HG03097 (cell line): Measurements from ENCODE around the gene HDDC2.

Source experiments
- ATAC-seq: cut with Tn5 transposase; IDR thresholded peaks from one replicate; pipeline ENCODE4 v1.9.1; 2021; ENCODE audit not compliant: unreplicated experiment, low FRiP score

HDDC2 gene

DNA sequence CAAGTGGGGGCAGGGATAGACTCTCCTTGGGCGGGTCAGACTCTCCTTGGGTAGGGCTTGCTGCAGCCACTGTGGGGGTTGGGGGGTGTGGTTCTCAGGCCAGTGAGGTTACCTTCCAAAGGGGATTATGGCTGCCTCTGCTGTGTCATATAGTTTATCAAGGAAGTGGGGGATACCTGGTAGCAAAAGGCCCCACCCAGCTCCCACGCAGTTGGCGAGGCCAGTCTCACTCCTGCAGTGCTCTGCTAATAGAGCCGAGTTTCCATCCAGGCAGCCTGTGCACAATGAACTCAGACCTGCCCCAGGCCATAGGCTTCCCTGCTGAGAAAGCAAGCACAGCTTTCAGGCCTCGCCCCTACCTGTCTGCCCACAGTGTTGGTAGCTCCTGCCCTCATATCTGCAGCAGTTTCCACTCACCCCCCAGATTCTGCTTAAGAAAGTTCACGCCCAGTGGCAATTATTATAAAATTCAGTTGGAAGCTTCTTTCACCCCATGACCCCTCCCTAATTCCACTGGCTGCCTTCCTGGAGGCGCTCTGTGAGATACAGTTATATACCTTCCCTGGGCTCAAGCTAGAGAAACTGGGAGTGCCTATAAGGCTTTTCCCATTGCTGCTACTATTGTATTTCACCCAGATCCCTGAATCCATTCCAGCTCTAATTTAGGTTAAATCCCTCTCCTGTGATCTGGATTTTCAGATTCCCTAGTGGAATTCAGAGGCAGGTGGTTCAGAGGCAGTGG is 56.1 kb downstream of the HDDC2 start:
- no peak for ATAC-seq

DNA sequence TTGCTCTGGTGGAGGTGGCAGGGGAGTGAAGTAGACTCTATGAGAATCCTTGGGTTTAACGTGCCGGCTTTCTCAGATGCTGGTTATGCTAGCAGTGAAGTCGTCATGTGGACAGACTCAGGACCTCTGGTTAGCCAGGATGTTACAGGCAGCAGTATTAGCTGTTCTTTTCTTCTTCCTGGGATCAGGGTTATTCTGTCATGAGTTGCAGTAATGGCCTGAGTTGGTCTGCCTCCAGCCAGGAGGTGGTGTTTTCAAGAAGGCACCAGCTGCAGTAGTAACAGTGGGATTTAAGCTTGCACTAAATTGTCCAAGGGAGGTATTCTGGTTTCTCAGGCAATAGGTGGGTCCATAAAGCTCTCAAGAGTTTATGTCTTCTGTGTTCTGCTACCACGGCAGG is 56.7 kb downstream of the HDDC2 start:
- ATAC-seq = no peak

DNA sequence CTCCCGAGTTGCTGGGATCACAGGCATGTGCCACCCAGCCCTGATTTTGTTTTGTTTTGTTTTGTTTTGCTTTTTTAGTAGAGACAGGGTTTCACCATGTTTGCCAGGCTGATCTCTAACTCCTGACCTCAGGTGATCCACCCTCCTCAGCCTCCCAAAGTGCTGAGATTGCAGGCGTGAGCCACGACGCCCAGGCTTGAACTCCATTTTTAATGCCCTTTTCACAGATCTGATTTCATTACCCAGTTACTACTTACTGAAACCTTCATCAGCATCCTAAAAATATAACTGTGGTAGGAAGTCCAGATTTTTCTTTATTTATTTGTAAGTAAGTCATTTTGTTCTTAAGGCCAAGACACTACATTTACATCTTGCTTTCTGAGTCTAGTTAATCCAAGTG is 64.0 kb downstream of the HDDC2 start:
- no peak for ATAC-seq

DNA sequence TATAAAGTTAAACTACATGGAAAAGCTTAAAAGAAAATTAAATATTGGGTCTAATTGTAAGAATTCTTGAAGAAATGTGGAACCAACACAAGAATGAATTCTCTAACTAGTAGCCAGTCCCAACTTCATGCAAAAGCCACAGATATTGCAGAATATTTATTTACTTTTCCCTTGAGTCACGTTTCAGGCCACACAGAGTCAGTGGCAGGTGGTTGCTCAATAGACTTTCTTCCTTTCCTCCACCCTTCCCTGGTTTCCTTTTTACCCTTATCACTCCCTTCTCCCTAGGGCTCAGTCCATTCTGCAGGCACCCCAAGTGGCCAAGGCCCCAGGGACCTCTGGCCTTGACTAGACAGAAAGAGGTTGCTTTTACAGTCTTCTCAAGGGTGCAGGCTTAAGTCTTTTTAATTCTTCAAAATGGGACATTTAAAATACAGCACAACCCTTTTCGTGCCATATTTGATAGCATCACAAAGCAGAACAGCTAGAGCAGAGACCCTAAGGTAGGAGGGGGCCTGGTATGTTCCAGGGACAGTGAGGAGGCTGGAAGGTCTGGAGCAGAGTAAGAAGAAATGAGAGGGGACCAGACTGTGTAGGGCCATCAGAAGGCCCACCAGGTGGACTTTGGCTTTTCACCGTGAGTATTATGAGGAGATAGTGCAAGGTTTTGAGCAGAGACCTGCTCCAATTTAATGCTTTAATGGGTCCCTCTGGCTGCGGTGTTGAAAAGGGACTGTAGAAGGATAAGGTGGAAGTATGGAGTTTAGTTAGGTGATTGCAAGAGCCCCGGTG is 65.0 kb downstream of the HDDC2 start:
- ATAC-seq = no peak

GRCh38 chr6:125233202-125233601 is 68.6 kb downstream of the HDDC2 start:
- ATAC-seq = no peak

DNA sequence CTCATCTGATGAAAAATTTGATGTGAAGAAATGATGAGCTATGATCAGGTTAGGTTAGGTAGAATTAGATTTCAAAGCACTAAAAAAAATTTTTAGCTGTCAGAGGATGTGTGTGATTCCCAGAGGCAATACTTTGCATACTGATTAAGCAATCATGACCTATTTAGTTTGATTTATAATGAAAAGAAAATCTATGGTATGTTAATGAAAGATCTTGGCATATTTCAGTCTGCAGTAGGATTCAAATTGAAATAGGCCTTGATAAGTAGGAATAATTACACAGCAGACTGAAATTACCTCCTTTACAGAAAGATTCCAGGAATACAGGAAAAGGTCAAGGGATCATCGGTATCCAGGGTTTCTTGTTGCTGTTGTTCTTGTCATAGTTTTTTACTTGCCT is 69.3 kb downstream of the HDDC2 start:
- ATAC-seq = no peak

DNA sequence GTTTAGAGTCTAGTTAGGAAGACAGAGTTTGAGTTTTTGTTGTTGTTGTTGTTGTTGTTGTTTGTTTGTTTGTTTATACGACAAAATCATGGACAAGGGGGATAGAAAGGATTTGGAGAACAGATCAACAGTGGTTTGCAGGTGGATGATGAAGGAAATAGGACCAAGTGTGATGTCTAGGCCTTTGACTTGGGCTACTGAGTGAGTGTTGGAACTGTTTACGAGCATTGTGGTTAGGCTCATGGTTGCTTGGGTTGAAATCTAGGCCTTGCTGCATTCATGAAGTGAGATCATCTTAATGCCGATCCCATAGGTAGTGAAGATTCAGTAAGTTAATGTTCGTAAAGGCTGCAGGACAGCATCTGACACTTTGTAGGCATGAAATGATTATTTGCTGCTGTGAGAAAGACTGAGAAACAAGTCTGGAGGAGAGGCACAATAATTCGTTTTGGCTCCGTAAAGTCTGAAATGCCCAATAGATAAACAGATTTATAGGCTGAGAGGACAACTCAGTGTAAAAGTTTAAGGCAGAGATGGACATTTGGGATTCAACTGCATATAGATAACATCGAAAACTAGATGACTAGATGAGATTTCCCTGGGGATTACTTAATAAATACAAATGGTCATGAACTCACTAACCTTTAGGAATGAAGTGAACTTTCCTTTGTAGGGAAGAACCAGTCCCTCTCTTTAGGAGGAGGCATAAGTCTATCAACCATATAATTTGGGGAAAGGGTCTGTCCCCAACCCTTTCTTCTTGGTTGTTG is 70.0 kb downstream of the HDDC2 start:
- ATAC-seq = no peak

DNA sequence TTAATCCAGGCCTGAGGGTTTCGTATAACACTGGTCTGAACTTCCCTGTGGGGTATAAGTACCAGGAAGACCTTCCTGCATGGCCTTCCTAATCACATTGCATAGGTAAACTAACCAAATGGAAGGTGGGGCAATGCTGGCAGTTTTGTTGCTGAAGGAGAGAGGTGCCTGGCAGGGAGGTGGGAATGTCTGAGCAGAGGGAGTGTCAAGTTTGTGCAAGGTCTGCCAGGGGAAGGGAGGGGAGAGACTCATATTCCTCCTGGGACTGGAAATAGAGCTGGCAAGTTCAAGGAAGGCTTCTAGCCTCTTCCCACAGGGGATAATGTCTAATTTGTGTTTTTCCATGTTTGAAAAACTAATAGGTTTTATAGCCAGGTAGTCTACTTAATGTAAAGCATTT is 70.6 kb downstream of the HDDC2 start:
- ATAC-seq = no peak

GRCh38 chr6:125230674-125231073 is 71.1 kb downstream of the HDDC2 start:
- no peak for ATAC-seq

DNA sequence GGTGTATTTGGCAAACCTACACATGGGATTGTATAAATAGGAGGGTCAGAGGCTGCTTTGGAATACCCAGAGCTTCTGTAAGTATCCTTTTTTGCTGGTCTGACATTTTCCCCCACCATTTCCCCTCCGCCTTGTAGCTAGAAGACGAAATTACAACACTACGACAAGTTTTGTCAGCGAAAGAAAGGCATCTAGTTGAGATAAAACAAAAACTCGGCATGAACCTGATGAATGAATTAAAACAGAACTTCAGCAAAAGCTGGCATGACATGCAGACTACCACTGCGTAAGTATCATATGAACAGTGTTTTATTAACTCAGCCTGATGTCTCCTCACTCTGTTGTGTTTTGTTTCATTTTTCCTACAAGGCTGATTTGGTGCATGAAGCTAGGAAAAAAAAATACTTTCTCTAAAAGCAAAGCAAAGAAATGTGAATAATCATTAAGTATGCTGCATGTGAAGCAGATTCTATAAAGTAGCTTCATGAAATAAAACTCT is 72.7 kb downstream of the HDDC2 start:
- no peak for ATAC-seq

GRCh38 chr6:125227244-125227643 is 74.5 kb downstream of the HDDC2 start:
- ATAC-seq = no peak
